ENCODE measurements around the gene ST6GALNAC1.

Gene ST6GALNAC1

GRCh38 chr17:76657505-76658241 is 14.1 kb upstream of the ST6GALNAC1 start:
- no peak overlapping the region for H3K4me3 ChIP-seq (ENCODE audit: low read depth, low read length)
- TF ChIP-seq CTCF (IDR thresholded peaks at IDR 0.05; ENCODE audit: low read depth, low read length) = no peak

- no peak overlapping the region for H3K4me3 ChIP-seq (ENCODE audit: low read depth, low read length)
- no peak for TF ChIP-seq CTCF (IDR thresholded peaks at IDR 0.05; ENCODE audit: low read depth, low read length)
Measured at GRCh38 chr17:76654408-76654807, 10.9 kb upstream of the ST6GALNAC1 start.

GRCh38 chr17:76650504-76650903 is 6.9 kb upstream of the ST6GALNAC1 start:
- no peak overlapping the region for H3K4me3 ChIP-seq (ENCODE audit: low read depth, low read length)
- no peak for TF ChIP-seq CTCF (IDR thresholded peaks at IDR 0.05; ENCODE audit: low read depth, low read length)

GRCh38 chr17:76646712-76647111 is 3.2 kb upstream of the ST6GALNAC1 start:
- no peak for TF ChIP-seq CTCF (IDR thresholded peaks at IDR 0.05; ENCODE audit: low read depth, low read length)
- no peak overlapping the region for H3K4me3 ChIP-seq (ENCODE audit: low read depth, low read length)

GRCh38 chr17:76645481-76645880 is 1.9 kb upstream of the ST6GALNAC1 start:
- no peak for TF ChIP-seq CTCF (IDR thresholded peaks at IDR 0.05; ENCODE audit: low read depth, low read length)

GRCh38 chr17:76644995-76645394 is 1.4 kb upstream of the ST6GALNAC1 start:
- H3K4me3 ChIP-seq (ENCODE audit: low read depth, low read length) = no peak overlapping the region
- TF ChIP-seq CTCF (IDR thresholded peaks at IDR 0.05; ENCODE audit: low read depth, low read length) = no peak

More at GRCh38 chr17:76645481-76645880, 1.9 kb upstream of the ST6GALNAC1 start:
- H3K4me3 ChIP-seq (ENCODE audit: low read depth, low read length) = no peak overlapping the region

- no peak overlapping the region for H3K4me3 ChIP-seq (ENCODE audit: low read depth, low read length)
- no peak for TF ChIP-seq CTCF (IDR thresholded peaks at IDR 0.05; ENCODE audit: low read depth, low read length)
Measured at GRCh38 chr17:76642994-76643393, 563 bp downstream of the ST6GALNAC1 start.
